ENCODE measurements around the gene MAFF. TPM values are rescaled to one million over a fixed set of nuclear protein-coding genes. Genes with fewer than 3 reads are reported as not detected.

The MAFF gene
- total RNA-seq, 3 donors from 2014 or later (not counting 1 experiment from before 2014, with no cell fraction given), result 168 to 215 (median 187) TPM

- no peaks in the 10 kb centered on the region for H3K9me3 ChIP-seq (ENCODE audit: control insufficient read depth, insufficient read depth, low read length)
- ATAC-seq, result no peak
- intact Hi-C loops (cut with micrococcal nuclease), result loop anchor here (10.0 kb wide), 1 partner anchor 107 kb away; the partner anchor contains the start of gene CSNK1E
- no peak overlapping the region for H3K4me3 ChIP-seq (ENCODE audit: low read length)
- no peaks in the 10 kb centered on the region for H3K36me3 Mint-ChIP-seq
- H3K27ac ChIP-seq (ENCODE audit: low read length), result no peak overlapping the region
- no peaks in the 10 kb centered on the region for H3K27me3 Mint-ChIP-seq (ENCODE audit: low read depth in 2 of 2)
- no peak for DNase-seq
- no peaks in the 10 kb centered on the region for H3K9me3 Mint-ChIP-seq
- H3K27me3 ChIP-seq (ENCODE audit: control insufficient read depth, insufficient read depth, low read length), result no peaks in the 10 kb centered on the region
- TF ChIP-seq CTCF (IDR thresholded peaks at IDR 0.05), result no peak
- peaks cover 24 to 62% of the 10 kb centered on the region in 2 donors for H3K4me1 Mint-ChIP-seq
- WGBS (ENCODE audit: insufficient coverage), result 89% methylated on average over 7 of the region's 7 CpGs
- peaks cover 41% of the 10 kb centered on the region for H3K4me1 ChIP-seq (ENCODE audit: control insufficient read depth, insufficient read depth, low read length)
- peak overlapping the region; percentile 4 for H3K4me3 Mint-ChIP-seq
- peaks cover 8% of the 10 kb centered on the region for H3K36me3 ChIP-seq (ENCODE audit: control insufficient read depth, insufficient read depth, low read length)
- peak overlapping the region; percentile 42 to 53 for H3K27ac Mint-ChIP-seq
Measured at GRCh38 chr22:38207898-38208432, 6.2 kb downstream of the MAFF start.

- H3K4me3 Mint-ChIP-seq, result peak overlapping the region; percentile 17
- Histone ChIP-seq H3K4me3 (ENCODE audit: low read length) (no peak overlapping the region), H3K9me3 (ENCODE audit: control insufficient read depth, insufficient read depth, low read length) (no peaks in the 10 kb centered on the region), H3K27ac (ENCODE audit: low read length) (no peak overlapping the region), H3K36me3 (ENCODE audit: control insufficient read depth, insufficient read depth, low read length) (peaks cover 8% of the 10 kb centered on the region), H3K4me1 (ENCODE audit: control insufficient read depth, insufficient read depth, low read length) (peaks cover 39% of the 10 kb centered on the region), H3K27me3 (ENCODE audit: control insufficient read depth, insufficient read depth, low read length) (no peaks in the 10 kb centered on the region)
- intact Hi-C loops (cut with micrococcal nuclease), result loop anchor here (10.0 kb wide), 1 partner anchor 106 kb away; the partner anchor contains the start of gene CSNK1E
- no peaks in the 10 kb centered on the region for H3K27me3 Mint-ChIP-seq (ENCODE audit: low read depth in 2 of 2)
- H3K27ac Mint-ChIP-seq, result peak overlapping the region; percentile 42 to 53
- ATAC-seq (no peak), DNase-seq (no peak)
- H3K9me3 Mint-ChIP-seq, result no peaks in the 10 kb centered on the region
- TF ChIP-seq CTCF (IDR thresholded peaks at IDR 0.05), result no peak
- 56% methylated on average over 5 of the region's 6 CpGs for WGBS (ENCODE audit: insufficient coverage)
- peaks cover 27 to 62% of the 10 kb centered on the region in 2 donors for H3K4me1 Mint-ChIP-seq
- H3K36me3 Mint-ChIP-seq, result no peaks in the 10 kb centered on the region
Measured at GRCh38 chr22:38208551-38208968, 6.8 kb downstream of the MAFF start.

GRCh38 chr22:38211556-38211955, 9.8 kb downstream of the MAFF start:
- Mint-ChIP-seq H3K4me1 (peaks cover 16 to 49% of the 10 kb centered on the region in 2 donors), H3K36me3 (no peaks in the 10 kb centered on the region), H3K9me3 (no peaks in the 10 kb centered on the region), H3K27me3 (ENCODE audit: low read depth in 2 of 2) (no peaks in the 10 kb centered on the region), H3K27ac (peak overlapping the region in 1 of 2 donors; percentile 70), H3K4me3 (no peak overlapping the region)
- no peak for ATAC-seq
- no peak for DNase-seq
- H3K27me3 ChIP-seq (ENCODE audit: control insufficient read depth, insufficient read depth, low read length), result no peaks in the 10 kb centered on the region
- no peak overlapping the region for H3K4me3 ChIP-seq (ENCODE audit: low read length)
- H3K27ac ChIP-seq (ENCODE audit: low read length), result no peak overlapping the region
- intact Hi-C loops (cut with micrococcal nuclease), result no loop called here
- peaks cover 30% of the 10 kb centered on the region for H3K4me1 ChIP-seq (ENCODE audit: control insufficient read depth, insufficient read depth, low read length)
- WGBS (ENCODE audit: insufficient coverage), result 97% methylated on average over 7 of the region's 7 CpGs
- H3K36me3 ChIP-seq (ENCODE audit: control insufficient read depth, insufficient read depth, low read length), result peaks cover 14% of the 10 kb centered on the region
- H3K9me3 ChIP-seq (ENCODE audit: control insufficient read depth, insufficient read depth, low read length), result no peaks in the 10 kb centered on the region
- no peak for TF ChIP-seq CTCF (IDR thresholded peaks at IDR 0.05)

- DNase-seq (no peak), ATAC-seq (no peak)
- Mint-ChIP-seq H3K4me1 (peaks cover 16 to 49% of the 10 kb centered on the region in 2 donors), H3K27me3 (ENCODE audit: low read depth in 2 of 2) (no peaks in the 10 kb centered on the region), H3K9me3 (no peaks in the 10 kb centered on the region), H3K27ac (peak overlapping the region; percentile 31 to 89), H3K4me3 (peak overlapping the region; percentile 40), H3K36me3 (no peaks in the 10 kb centered on the region)
- intact Hi-C loops (cut with micrococcal nuclease), result no loop called here
- Histone ChIP-seq H3K36me3 (ENCODE audit: control insufficient read depth, insufficient read depth, low read length) (peaks cover 16% of the 10 kb centered on the region), H3K4me1 (ENCODE audit: control insufficient read depth, insufficient read depth, low read length) (peaks cover 30% of the 10 kb centered on the region), H3K27me3 (ENCODE audit: control insufficient read depth, insufficient read depth, low read length) (no peaks in the 10 kb centered on the region), H3K9me3 (ENCODE audit: control insufficient read depth, insufficient read depth, low read length) (no peaks in the 10 kb centered on the region), H3K27ac (ENCODE audit: low read length) (no peak overlapping the region), H3K4me3 (ENCODE audit: low read length) (no peak overlapping the region)
- 100% methylated on average over 1 of the region's 2 CpGs for WGBS (ENCODE audit: insufficient coverage)
- no peak for TF ChIP-seq CTCF (IDR thresholded peaks at IDR 0.05)
Measured at GRCh38 chr22:38212442-38212841, 10.6 kb downstream of the MAFF start.

All from natural killer cell (primary cell).